Measurements from ENCODE around the gene CAPS. TPM values are rescaled to one million over a fixed set of nuclear protein-coding genes. Genes with fewer than 3 reads are reported as not detected.
A peak's percentile ranks its signal among the peaks of the same experiment; 100 is the strongest.

Gene CAPS
- total and polyA plus RNA-seq, 4 donors, result 90.2 to 360 (median 223) TPM

DNA sequence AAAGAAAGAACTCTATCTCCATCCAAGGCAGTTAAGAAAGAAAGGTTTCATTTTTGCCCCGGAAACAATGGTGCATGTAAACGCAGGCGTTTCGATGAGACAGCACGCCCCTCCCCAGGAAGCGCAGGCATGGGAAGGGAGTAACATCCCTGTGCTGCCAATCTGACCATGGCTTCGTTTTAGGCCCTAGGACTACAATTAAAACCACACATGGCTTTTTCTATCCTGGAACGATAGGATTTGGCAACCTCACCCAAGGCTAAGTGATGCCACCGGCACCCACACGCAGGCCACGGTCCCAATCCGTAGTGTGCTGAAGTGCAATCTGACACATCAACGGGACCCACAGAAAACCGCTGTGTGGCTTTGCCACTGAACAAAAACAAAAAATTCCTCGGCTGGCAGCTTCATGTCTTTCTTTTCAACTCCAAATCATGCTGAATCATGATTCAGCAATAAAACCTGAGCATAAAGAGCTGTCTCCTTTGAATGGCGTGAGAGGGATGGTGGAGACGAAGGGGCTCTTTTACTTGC, 39.7 kb downstream of the CAPS start:
- peak overlapping the region; percentile 37 to 46 for H3K9ac ChIP-seq (ENCODE audit: insufficient read depth in 1 of 2, low read length in 2 of 2)
- H3K27me3 ChIP-seq (ENCODE audit: control insufficient read depth in 3 of 3, insufficient read depth in 3 of 3, low read length in 2 of 3), result no peaks in the 10 kb centered on the region
- DNase-seq (no peak), ATAC-seq (ENCODE audit: insufficient read depth, low FRiP score) (no peak)
- H3K27ac ChIP-seq (ENCODE audit: low read depth in 1 of 2, low read length in 1 of 2), result peak overlapping the region; percentile 58 to 62
- H3K4me3 ChIP-seq, result no peak overlapping the region
- peaks cover 35 to 83% (median 59%) of the 10 kb centered on the region in 5 donors for H3K4me1 ChIP-seq (ENCODE audit: control insufficient read depth in 5 of 5, insufficient read depth in 5 of 5, low read length in 5 of 5)
- no peaks in the 10 kb centered on the region for H3K9me3 ChIP-seq (ENCODE audit: control insufficient read depth in 4 of 4, insufficient read depth in 3 of 4, low read length in 3 of 4)
- WGBS, 2 donors, result 26 to 45% methylated on average over 17 of the region's 17 CpGs
- H3K36me3 ChIP-seq (ENCODE audit: control insufficient read depth in 4 of 4, insufficient read depth in 4 of 4, low read length in 4 of 4), result peaks cover 0 to 9% (median 0%) of the 10 kb centered on the region in 4 donors
- TF ChIP-seq, protein P1, sequence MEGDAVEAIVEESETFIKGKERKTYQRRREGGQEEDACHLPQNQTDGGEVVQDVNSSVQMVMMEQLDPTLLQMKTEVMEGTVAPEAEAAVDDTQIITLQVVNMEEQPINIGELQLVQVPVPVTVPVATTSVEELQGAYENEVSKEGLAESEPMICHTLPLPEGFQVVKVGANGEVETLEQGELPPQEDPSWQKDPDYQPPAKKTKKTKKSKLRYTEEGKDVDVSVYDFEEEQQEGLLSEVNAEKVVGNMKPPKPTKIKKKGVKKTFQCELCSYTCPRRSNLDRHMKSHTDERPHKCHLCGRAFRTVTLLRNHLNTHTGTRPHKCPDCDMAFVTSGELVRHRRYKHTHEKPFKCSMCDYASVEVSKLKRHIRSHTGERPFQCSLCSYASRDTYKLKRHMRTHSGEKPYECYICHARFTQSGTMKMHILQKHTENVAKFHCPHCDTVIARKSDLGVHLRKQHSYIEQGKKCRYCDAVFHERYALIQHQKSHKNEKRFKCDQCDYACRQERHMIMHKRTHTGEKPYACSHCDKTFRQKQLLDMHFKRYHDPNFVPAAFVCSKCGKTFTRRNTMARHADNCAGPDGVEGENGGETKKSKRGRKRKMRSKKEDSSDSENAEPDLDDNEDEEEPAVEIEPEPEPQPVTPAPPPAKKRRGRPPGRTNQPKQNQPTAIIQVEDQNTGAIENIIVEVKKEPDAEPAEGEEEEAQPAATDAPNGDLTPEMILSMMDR (IDR thresholded peaks at IDR 0.05; ENCODE audit: control extremely low read depth, extremely low read depth), result no peak

DNA sequence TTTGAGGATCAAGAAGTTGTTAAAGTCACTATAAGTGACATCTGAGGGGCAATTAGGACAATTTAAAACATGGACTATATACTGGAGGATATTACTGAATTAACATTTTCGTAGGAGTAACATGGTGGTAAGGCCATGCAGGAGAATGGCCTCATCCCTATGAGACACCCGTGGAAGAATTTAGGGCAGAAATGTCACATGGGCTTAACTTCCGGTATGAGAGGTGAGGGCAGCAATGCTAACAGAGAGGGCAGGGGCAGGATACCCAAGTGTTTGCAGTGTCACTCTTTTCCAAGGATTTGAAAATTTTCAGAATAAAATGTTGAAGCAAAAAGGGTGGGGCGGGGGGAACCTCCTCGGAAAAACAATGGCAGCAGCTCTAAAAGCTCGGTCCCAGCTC, 40.2 kb downstream of the CAPS start:
- Histone ChIP-seq H3K36me3 (ENCODE audit: control insufficient read depth in 4 of 4, insufficient read depth in 4 of 4, low read length in 4 of 4) (peaks cover 0 to 8% (median 0%) of the 10 kb centered on the region in 4 donors), H3K9ac (ENCODE audit: insufficient read depth in 1 of 2, low read length in 2 of 2) (peak overlapping the region in 1 of 2 donors; percentile 46), H3K27me3 (ENCODE audit: control insufficient read depth in 3 of 3, insufficient read depth in 3 of 3, low read length in 2 of 3) (no peaks in the 10 kb centered on the region), H3K4me3 (no peak overlapping the region), H3K4me1 (ENCODE audit: control insufficient read depth in 5 of 5, insufficient read depth in 5 of 5, low read length in 5 of 5) (peaks cover 39 to 82% (median 54%) of the 10 kb centered on the region in 5 donors), H3K9me3 (ENCODE audit: control insufficient read depth in 4 of 4, insufficient read depth in 3 of 4, low read length in 3 of 4) (no peaks in the 10 kb centered on the region), H3K27ac (ENCODE audit: low read depth in 1 of 2, low read length in 1 of 2) (peak overlapping the region; percentile 58 to 62)
- ATAC-seq (ENCODE audit: insufficient read depth, low FRiP score) (no peak), DNase-seq (no peak)
- WGBS, 2 donors, result 40 to 61% methylated on average over 6 of the region's 6 CpGs
- TF ChIP-seq, protein P1 (IDR thresholded peaks at IDR 0.05; ENCODE audit: control extremely low read depth, extremely low read depth), result no peak

DNA sequence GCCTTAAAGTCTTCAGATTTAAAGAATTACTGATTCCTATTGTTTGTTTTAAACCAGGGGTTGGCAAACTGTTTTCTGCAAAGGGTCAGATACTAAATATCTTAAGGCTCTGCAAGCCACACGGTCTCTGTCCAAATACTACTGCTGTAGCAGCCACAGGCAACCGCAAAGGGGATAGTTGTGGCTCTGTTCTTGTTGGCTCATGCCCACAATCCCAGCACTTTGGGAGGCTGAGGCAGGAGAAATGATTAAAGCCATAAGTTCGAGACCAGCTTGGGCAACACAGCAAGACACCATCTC, 41.5 kb downstream of the CAPS start:
- WGBS, 2 donors, result 74 to 84% methylated on average over 3 of the region's 3 CpGs
- TF ChIP-seq, protein P1 (IDR thresholded peaks at IDR 0.05; ENCODE audit: control extremely low read depth, extremely low read depth), result no peak

DNA sequence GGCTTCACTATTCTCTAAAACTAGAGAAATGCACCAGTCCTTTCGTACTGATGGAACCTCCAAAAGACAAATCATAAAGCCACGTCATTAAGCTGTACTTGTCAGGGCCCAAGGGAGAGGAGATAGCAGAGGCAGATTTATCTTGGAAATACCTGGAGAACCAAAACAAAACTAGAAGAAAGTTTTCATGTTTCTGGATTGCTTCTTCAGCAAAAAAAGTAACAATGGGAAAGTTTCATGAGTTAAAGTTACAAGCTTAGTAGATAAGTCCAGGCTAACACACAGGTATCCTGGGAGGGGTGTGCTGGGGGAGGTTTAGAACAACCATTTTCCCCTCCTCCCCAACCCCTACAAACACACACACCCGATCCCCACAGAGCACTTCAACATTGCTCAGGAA, 42.3 kb downstream of the CAPS start:
- no peaks in the 10 kb centered on the region for H3K27me3 ChIP-seq (ENCODE audit: control insufficient read depth in 3 of 3, insufficient read depth in 3 of 3, low read length in 2 of 3)
- no peak for DNase-seq
- 73 to 74% methylated on average over 3 of the region's 3 CpGs for WGBS, 2 donors
- ATAC-seq (ENCODE audit: insufficient read depth, low FRiP score), result no peak
- no peaks in the 10 kb centered on the region for H3K9me3 ChIP-seq (ENCODE audit: control insufficient read depth in 4 of 4, insufficient read depth in 3 of 4, low read length in 3 of 4)
- TF ChIP-seq, protein P1 (IDR thresholded peaks at IDR 0.05; ENCODE audit: control extremely low read depth, extremely low read depth), result no peak
- no peak overlapping the region for H3K9ac ChIP-seq (ENCODE audit: insufficient read depth in 1 of 2, low read length in 2 of 2)
- no peak overlapping the region for H3K4me3 ChIP-seq
- peaks cover 0 to 5% (median 0%) of the 10 kb centered on the region in 4 donors for H3K36me3 ChIP-seq (ENCODE audit: control insufficient read depth in 4 of 4, insufficient read depth in 4 of 4, low read length in 4 of 4)
- no peak overlapping the region for H3K27ac ChIP-seq (ENCODE audit: low read depth in 1 of 2, low read length in 1 of 2)
- H3K4me1 ChIP-seq (ENCODE audit: control insufficient read depth in 5 of 5, insufficient read depth in 5 of 5, low read length in 5 of 5), result peaks cover 43 to 86% (median 67%) of the 10 kb centered on the region in 5 donors

More for the DNA sequence above, 41.5 kb downstream of the CAPS start:
- H3K9ac ChIP-seq (ENCODE audit: insufficient read depth in 1 of 2, low read length in 2 of 2), result no peak overlapping the region
- H3K27ac ChIP-seq (ENCODE audit: low read depth in 1 of 2, low read length in 1 of 2), result peak overlapping the region in 1 of 2 donors; percentile 11
- H3K9me3 ChIP-seq (ENCODE audit: control insufficient read depth in 4 of 4, insufficient read depth in 3 of 4, low read length in 3 of 4), result no peaks in the 10 kb centered on the region
- DNase-seq, result no peak
- H3K4me1 ChIP-seq (ENCODE audit: control insufficient read depth in 5 of 5, insufficient read depth in 5 of 5, low read length in 5 of 5), result peaks cover 45 to 88% (median 67%) of the 10 kb centered on the region in 5 donors
- H3K27me3 ChIP-seq (ENCODE audit: control insufficient read depth in 3 of 3, insufficient read depth in 3 of 3, low read length in 2 of 3), result no peaks in the 10 kb centered on the region
- peaks cover 0 to 5% (median 0%) of the 10 kb centered on the region in 4 donors for H3K36me3 ChIP-seq (ENCODE audit: control insufficient read depth in 4 of 4, insufficient read depth in 4 of 4, low read length in 4 of 4)
- no peak overlapping the region for H3K4me3 ChIP-seq
- no peak for ATAC-seq (ENCODE audit: insufficient read depth, low FRiP score)
